SW480 (cell line): ENCODE results near the gene BET1L.
"Not testable (repeated sequence)": the region's sequence is repeated elsewhere in the genome, so short reads cannot be mapped to it uniquely, and the experiment has no call there.

Experiments
- DNase-seq: peaks from one replicate; pipeline ENCODE4 v3.0.0-alpha.2; 2016; ENCODE audit warnings: low spot score

BET1L gene

GRCh38 chr11:193481-193880, 13.7 kb downstream of the BET1L start:
- not testable (repeated sequence) for DNase-seq

- DNase-seq, result not testable (repeated sequence)
These were observed 14.5 kb downstream of the BET1L start, which contains the start of gene SCGB1C1 for GRCh38 chr11:192674-193128. Gene SCGB1C1, plus strand, starts transcription at chr11:193078. Its CDS starts 22 bp downstream, at chr11:193100.

- DNase-seq, result not testable (repeated sequence)
These were observed 15.4 kb downstream of the BET1L start for GRCh38 chr11:191490-192478.

GRCh38 chr11:190546-190945, 16.7 kb downstream of the BET1L start:
- DNase-seq, result not testable (repeated sequence)

- DNase-seq, result not testable (repeated sequence)
These were observed 17.3 kb downstream of the BET1L start for GRCh38 chr11:189843-190311.

GRCh38 chr11:189200-189783, 17.9 kb downstream of the BET1L start:
- not testable (repeated sequence) for DNase-seq

GRCh38 chr11:180242-180641, 27.0 kb downstream of the BET1L start:
- not testable (repeated sequence) for DNase-seq
